ENCODE data around the gene DPH2.

DPH2 gene

DNA sequence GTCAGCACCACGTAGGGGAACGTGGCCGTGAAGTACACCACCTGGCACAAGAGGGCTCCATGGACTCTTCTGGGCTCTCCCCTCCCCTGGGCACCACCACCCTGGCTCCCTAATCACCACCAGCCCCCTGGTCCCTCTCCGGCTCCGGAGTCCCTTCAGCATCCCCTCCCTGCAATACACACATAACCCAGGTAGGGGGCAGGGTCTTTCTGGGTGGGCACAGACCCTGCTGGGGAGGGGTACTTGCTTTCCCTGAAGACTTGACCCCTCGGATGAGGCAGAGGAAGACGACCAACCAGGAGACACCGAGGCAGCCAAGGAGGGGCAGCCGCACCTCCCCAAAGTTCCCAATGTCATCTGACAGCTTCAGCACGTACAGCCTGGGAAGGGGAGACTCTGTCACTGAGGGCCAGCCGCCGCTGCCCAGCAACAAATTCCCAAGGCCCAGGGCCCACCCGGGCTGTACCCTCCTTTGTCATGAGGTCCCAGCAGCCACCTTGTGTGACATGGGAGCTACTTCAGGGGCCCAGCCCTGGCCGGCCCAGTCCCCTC, 32.9 kb downstream of the DPH2 start:
- TF ChIP-seq, protein P1, sequence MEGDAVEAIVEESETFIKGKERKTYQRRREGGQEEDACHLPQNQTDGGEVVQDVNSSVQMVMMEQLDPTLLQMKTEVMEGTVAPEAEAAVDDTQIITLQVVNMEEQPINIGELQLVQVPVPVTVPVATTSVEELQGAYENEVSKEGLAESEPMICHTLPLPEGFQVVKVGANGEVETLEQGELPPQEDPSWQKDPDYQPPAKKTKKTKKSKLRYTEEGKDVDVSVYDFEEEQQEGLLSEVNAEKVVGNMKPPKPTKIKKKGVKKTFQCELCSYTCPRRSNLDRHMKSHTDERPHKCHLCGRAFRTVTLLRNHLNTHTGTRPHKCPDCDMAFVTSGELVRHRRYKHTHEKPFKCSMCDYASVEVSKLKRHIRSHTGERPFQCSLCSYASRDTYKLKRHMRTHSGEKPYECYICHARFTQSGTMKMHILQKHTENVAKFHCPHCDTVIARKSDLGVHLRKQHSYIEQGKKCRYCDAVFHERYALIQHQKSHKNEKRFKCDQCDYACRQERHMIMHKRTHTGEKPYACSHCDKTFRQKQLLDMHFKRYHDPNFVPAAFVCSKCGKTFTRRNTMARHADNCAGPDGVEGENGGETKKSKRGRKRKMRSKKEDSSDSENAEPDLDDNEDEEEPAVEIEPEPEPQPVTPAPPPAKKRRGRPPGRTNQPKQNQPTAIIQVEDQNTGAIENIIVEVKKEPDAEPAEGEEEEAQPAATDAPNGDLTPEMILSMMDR (IDR thresholded peaks at IDR 0.05) = no peak; the same call in 1 of the 2 replicates

DNA sequence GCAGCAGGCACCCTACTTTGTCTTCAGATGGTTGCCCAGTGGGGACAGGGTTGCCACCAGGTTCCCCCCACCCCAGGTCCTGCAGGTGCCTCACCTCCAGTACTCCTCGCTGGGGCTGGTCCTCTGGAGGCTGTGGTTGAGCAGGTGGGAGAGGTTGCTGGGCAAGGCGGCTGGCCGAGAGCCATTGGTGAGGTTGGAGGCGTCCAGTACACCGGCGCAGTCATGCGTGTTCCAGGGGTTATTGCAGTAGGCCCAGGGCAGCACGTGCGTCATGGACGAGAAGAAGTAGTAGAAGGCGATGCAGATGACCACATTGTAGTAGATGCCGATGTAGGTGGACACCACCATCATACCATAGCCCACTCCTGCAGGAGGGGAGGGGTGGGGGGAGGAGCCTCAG, 38.4 kb downstream of the DPH2 start:
- TF ChIP-seq, protein P1 (IDR thresholded peaks at IDR 0.05) = no peak

DNA sequence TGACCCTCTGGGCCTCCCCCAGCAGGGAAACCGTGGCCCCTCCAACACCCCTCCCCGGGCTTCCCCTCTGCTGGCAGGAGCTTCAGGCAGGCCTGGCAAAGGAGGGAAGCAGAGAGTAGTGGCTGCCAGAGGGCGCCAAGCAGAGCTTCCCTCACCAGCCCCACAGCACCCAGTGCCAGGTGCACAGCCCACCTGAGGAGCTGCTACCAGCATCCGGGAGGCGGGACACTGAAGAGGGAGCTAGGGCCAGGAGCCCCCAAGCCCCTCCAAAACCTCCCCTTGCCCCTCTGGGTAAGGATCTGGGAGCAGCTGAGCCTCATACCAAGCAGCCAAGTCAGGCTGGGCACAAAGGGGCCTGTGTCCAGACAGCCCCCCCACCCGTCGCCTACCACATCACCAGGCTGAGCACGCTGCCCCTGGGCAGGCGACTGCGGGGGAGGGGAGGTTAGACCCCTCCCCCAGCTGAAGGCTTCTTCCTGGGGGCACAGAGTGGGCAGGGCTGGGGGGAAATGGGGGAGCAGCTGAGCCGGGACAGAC, 41.2 kb downstream of the DPH2 start:
- TF ChIP-seq, protein P1 (IDR thresholded peaks at IDR 0.05) = no peak

DNA sequence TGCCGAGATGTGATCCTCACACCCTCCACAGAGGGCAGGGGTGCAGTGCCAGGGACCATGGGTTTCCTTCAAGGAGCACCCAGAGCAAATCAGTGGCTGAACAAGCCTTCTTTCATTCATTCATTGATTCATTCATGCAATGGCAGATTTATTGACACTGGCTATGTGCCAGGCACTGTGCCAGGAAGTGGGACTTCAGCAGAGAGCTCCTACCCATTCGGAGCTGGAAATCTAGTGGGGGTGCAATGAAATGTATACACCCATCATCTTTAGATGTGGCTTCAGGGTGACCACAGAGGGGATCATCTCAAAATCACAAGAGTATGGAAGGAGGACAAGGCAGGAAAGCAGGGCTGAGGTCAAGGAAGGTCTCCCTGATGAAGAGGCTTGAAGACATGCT, 42.6 kb downstream of the DPH2 start:
- TF ChIP-seq, protein P1 (IDR thresholded peaks at IDR 0.05) = no peak

DNA sequence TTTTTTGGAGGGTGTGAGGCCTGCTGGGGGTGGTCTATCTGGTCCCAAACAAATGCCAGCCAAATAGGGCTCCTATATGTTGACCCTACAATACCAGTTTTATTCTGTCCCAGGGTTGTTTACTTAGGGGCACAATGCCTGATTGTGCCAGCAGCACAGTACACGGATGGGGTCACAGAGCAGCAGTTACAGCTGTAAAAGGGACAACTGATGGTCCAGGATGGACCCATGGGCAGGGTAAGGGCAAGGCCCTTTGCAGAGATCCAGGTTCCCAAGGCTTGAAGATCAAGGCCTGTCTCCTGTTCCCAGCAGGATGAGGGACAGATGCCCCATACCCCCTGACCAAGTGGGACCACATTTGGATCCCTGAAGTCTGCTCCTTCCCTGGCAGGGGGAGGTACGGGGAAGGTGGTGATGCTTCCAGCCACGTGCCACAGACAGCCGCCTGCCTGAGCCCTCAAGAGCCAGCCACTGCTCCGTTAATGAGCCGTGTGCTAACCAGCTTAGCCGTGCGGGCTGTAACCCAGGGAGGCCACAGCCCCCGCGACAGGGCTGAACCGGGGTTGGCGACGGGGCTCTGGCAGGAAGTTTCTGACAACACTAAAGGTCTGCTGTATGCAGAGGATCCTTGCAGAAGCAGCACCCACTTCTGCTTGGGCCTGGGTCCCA, 43.3 kb downstream of the DPH2 start:
- TF ChIP-seq, protein P1 (IDR thresholded peaks at IDR 0.05) = no peak

DNA sequence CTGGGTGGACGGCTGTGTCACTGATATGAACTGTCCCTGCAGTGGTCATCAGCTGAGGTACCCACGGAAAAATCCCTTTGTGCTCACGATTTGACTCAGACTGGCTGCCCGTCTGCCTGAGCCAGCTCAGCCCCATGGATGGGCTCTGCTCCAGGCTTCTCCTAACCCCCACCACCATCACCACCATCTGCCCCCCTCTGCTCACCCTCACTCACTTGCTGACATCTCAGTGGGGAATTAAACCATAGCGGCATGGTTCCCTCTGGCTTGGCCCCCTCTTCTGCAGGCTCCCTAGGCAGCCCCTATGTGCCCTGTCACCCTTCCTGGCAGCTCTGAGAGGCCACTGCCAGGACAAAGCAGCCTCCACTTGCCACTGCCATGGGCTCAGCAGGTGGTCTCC, 44.1 kb downstream of the DPH2 start:
- TF ChIP-seq, protein P1 (IDR thresholded peaks at IDR 0.05) = no peak

DNA sequence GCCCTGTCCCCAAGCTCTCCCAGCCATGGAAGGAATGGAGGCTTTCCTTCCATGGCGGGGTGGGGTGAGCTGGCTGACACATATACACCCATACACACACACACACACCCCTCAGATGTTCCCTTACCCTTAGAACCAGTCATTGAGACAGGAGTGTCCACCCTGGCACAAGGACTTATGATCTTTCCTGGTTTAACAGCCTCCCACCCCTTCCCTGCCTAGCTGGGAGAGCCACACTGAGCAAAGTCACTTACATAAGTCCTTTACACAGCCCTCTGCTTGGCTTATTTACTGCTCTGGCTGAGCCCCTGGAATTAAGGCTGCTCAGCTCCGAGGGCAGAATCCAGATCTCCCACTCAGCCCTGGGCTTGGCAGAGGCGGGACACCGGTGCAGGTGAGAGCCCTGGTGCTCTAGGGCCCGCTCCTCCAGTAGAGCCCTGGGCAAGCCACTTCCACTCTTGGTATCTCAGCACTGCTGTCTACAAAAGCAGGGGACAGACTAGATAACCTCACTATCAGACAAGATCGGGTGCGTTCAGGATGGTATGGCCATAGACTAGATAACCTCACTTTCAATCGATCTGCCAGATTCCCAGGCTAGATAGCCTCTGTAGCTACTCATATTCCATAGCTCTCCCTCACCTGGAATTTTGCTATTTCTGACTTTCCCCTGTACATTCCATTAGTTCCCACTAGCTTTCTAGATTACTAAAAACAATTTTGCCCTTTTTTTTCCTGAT, 44.7 kb downstream of the DPH2 start:
- TF ChIP-seq, protein P1 (IDR thresholded peaks at IDR 0.05) = no peak

All from LNCAP (cell line).